ENCODE measurements around the gene TARS1.

The TARS1 gene

GRCh38 chr5:33409435-33410170 lies 31.2 kb upstream of the TARS1 start:
- POLR2A ChIA-PET (ENCODE audit: low non-redundant PET), result no interaction called here

GRCh38 chr5:33410221-33410620 lies 30.5 kb upstream of the TARS1 start:
- DNase-seq (ENCODE audit: low spot score), result no peak
- H3K27ac ChIP-seq, result no peak overlapping the region
- no peak for TF ChIP-seq CTCF (conservative IDR thresholded peaks at IDR 0.05; ENCODE audit: low read depth)
- ChIA-PET CTCF (no interaction called here), POLR2A (ENCODE audit: low non-redundant PET) (no interaction called here)

More at GRCh38 chr5:33409435-33410170, 31.2 kb upstream of the TARS1 start:
- no peak overlapping the region for H3K27ac ChIP-seq
- TF ChIP-seq CTCF (conservative IDR thresholded peaks at IDR 0.05; ENCODE audit: low read depth), result no peak
- no peak for DNase-seq (ENCODE audit: low spot score)
- CTCF ChIA-PET, result no interaction called here

GRCh38 chr5:33411498-33411897 lies 29.3 kb upstream of the TARS1 start:
- CTCF ChIA-PET, result interaction anchor here (0.7 kb wide), 2 partner anchors 52 to 622 kb away, joined by 3 to 4 read pairs; no protein-coding TSS in a partner anchor
- POLR2A ChIA-PET (ENCODE audit: low non-redundant PET), result no interaction called here

GRCh38 chr5:33415811-33416354 lies 24.9 kb upstream of the TARS1 start:
- TF ChIP-seq CTCF (conservative IDR thresholded peaks at IDR 0.05; ENCODE audit: low read depth), result no peak
- CTCF ChIA-PET, result no interaction called here
- H3K27ac ChIP-seq, result no peak overlapping the region
- no peak for DNase-seq (ENCODE audit: low spot score)
- POLR2A ChIA-PET (ENCODE audit: low non-redundant PET), result no interaction called here

More at GRCh38 chr5:33411498-33411897, 29.3 kb upstream of the TARS1 start:
- TF ChIP-seq CTCF (conservative IDR thresholded peaks at IDR 0.05; ENCODE audit: low read depth), result no peak
- DNase-seq (ENCODE audit: low spot score), result no peak
- H3K27ac ChIP-seq, result no peak overlapping the region

- no peak for DNase-seq (ENCODE audit: low spot score)
- ChIA-PET CTCF (interaction anchor here (0.6 kb wide), 1 partner anchor 118 kb away, joined by 3 read pairs; no protein-coding TSS in a partner anchor), POLR2A (ENCODE audit: low non-redundant PET) (no interaction called here)
- H3K27ac ChIP-seq, result no peak overlapping the region
- no peak for TF ChIP-seq CTCF (conservative IDR thresholded peaks at IDR 0.05; ENCODE audit: low read depth)
Measured at GRCh38 chr5:33417632-33418031, 23.1 kb upstream of the TARS1 start.

- no peak for TF ChIP-seq CTCF (conservative IDR thresholded peaks at IDR 0.05; ENCODE audit: low read depth)
- H3K27ac ChIP-seq, result no peak overlapping the region
- DNase-seq (ENCODE audit: low spot score), result no peak
- ChIA-PET POLR2A (ENCODE audit: low non-redundant PET) (no interaction called here), CTCF (no interaction called here)
Measured at GRCh38 chr5:33420946-33421345, 19.8 kb upstream of the TARS1 start.

Data from RWPE1 (cell line).